Aorta (tissue), 5 donors: Measurements from ENCODE around the gene MSI2. TPM values are rescaled to one million over a fixed set of nuclear protein-coding genes. Genes with fewer than 3 reads are reported as not detected.

Experiments used
- ATAC-seq: fragments of 200-7000 bp; cut with Tn5 transposase; one replicate; pipeline ENCODE4 v1.9.1; 2022; ENCODE audit warnings: moderate library complexity; ENCODE audit not compliant: low FRiP score
- DNase-seq, 2 donors: peaks; one replicate each; pipeline ENCODE4 v3.0.0-alpha.2; 2020
- H3K27ac ChIP-seq, 2 donors: one replicate each; pipeline ENCODE4 v1.5.1; 2013; ENCODE audit warnings: low read length in 2 of 2, mild to moderate bottlenecking in 2 of 2, moderate library complexity in 2 of 2, control low read depth in 1 of 2, inconsistent platforms in 1 of 2, low read depth in 1 of 2
- H3K27me3 ChIP-seq, 2 donors: one replicate each; pipeline ENCODE4 v1.6.1; 2013; ENCODE audit warnings: control low read depth in 1 of 2, low read length in 1 of 2, mild to moderate bottlenecking in 1 of 2, moderate library complexity in 1 of 2; ENCODE audit not compliant: insufficient read depth in 2 of 2, control insufficient read depth in 1 of 2
- H3K36me3 ChIP-seq, 2 donors: one replicate each; pipeline ENCODE4 v1.6.1; 2013; ENCODE audit warnings: control low read depth in 1 of 2, low read length in 1 of 2, mild to moderate bottlenecking in 1 of 2; ENCODE audit not compliant: insufficient read depth in 2 of 2, control insufficient read depth in 1 of 2
- H3K4me1 ChIP-seq, 2 donors: one replicate each; pipeline ENCODE4 v1.6.1; 2013; ENCODE audit warnings: low read length in 2 of 2, control low read depth in 1 of 2, mild to moderate bottlenecking in 1 of 2, moderate library complexity in 1 of 2; ENCODE audit not compliant: insufficient read depth in 2 of 2, control insufficient read depth in 1 of 2
- H3K4me3 ChIP-seq, 2 donors: one replicate each; pipeline ENCODE4 v1.5.1; 2013; ENCODE audit warnings: low read length in 2 of 2, control low read depth in 1 of 2, mild to moderate bottlenecking in 1 of 2
- H3K9me3 ChIP-seq: one replicate; pipeline ENCODE4 v1.6.1; 2013; ENCODE audit warnings: mild to moderate bottlenecking, low read length; ENCODE audit not compliant: control insufficient read depth
- WGBS, 2 donors: extraction: QIAGEN DNeasy Blood & Tissue Kit; methylation state at CpG; one replicate each; pipeline ENCODE4 v1.1.7; 2013; 5-methylcytosine and 5-hydroxymethylcytosine counted together
- intact Hi-C, 2 donors: fragments of 100-400 bp; cut with DNase I; formaldehyde crosslinking; loops; one replicate each; pipeline versions ENCODE4 v1.14.2 to v1.15.0; 2022
- polyA plus RNA-seq, 2 donors: library from polyadenylated mRNA; stranded (reverse); fragments of 200-250 nt; gene quantifications; one replicate each; pipeline ENCODE4 v1.2.3, GENCODE V29; 2013
- total RNA-seq, 2 donors: library from RNA; stranded (reverse); fragmentation: NEBNext Ultra II Directional; extraction: Animal tissue kit (Norgen Biotek cat#: 25700); gene quantifications; one replicate each; pipeline ENCODE4 v1.2.1, GENCODE V29; 2021
- donor health status: healthy with polysubstance abuse.
- donor health status: Bipolar disorder and iron deficiency.
- donor health status: DM: no; HTN: no; CAD: no.
- donor health status: DM: no; HTN: no; CAD: no.
- donor health status: DM: yes; HTN: yes; CAD: no.

The MSI2 gene
- total and polyA plus RNA-seq, 4 donors, result 9.3 to 48.2 (median 29.1) TPM

DNA sequence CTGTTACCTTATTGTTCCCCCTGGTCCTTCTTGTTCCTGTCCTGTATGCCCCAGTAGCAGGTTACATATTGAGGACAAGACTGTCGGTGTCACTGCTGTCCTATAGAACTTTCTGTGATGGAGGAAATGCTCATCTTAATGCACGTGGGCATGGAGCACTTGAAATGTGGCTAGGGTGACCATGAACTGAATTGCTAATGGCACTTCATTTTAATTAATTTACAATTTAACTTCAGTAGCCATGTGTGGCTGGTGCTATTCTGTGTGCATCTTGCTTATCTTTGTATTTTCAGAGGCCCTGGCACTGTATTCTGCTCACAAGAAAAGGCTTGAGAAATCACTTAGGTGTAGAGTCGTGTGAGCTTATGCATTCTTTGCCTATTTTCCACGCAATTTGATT, 125.2 kb downstream of the MSI2 start:
- DNase-seq (no peak), ATAC-seq (no peak)
- 96 to 98% methylated on average over 4 of the region's 4 CpGs for WGBS, 2 donors
- Histone ChIP-seq H3K4me3 (no peak overlapping the region), H3K36me3 (no peaks in the 10 kb centered on the region), H3K4me1 (no peaks in the 10 kb centered on the region), H3K9me3 (peaks cover 3% of the 10 kb centered on the region), H3K27me3 (no peaks in the 10 kb centered on the region), H3K27ac (no peak overlapping the region)
- intact Hi-C loops, result no loop called here

DNA sequence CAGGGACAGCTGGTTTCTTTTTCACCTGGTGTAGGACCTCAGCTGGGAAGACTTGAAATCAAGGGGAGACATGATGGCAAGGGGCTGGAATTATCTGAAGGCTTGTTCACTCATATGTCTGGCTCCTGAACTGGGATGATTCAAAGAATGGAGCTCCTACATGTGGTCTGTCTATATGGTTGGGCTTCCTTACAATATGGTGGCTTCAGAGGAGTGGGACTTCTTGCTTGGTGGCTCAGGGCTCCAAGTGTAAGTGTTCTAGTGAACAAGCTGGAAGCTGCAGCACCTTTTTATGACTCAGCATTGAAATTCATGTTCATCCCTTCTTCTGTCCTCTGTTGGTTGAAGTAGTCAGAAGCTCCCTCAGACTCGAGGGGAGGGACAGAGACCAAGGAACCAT, 127.9 kb downstream of the MSI2 start:
- intact Hi-C loops, result no loop called here
- Histone ChIP-seq H3K4me3 (no peak overlapping the region), H3K9me3 (peaks cover 3% of the 10 kb centered on the region), H3K27me3 (no peaks in the 10 kb centered on the region), H3K36me3 (no peaks in the 10 kb centered on the region), H3K27ac (no peak overlapping the region), H3K4me1 (no peaks in the 10 kb centered on the region)
- 95 to 98% methylated on average over 1 of the region's 1 CpG for WGBS, 2 donors
- DNase-seq, result no peak
- ATAC-seq, result no peak

GRCh38 chr17:57385975-57386374, 129.7 kb downstream of the MSI2 start:
- intact Hi-C loops, result no loop called here
- DNase-seq (no peak), ATAC-seq (no peak)
- H3K4me3 ChIP-seq, result no peak overlapping the region
- H3K4me1 ChIP-seq, result no peaks in the 10 kb centered on the region
- H3K27ac ChIP-seq, result no peak overlapping the region
- no peaks in the 10 kb centered on the region for H3K36me3 ChIP-seq
- H3K9me3 ChIP-seq, result peaks cover 4% of the 10 kb centered on the region
- WGBS, 2 donors, result 93 to 99% methylated on average over 4 of the region's 4 CpGs
- no peaks in the 10 kb centered on the region for H3K27me3 ChIP-seq

DNA sequence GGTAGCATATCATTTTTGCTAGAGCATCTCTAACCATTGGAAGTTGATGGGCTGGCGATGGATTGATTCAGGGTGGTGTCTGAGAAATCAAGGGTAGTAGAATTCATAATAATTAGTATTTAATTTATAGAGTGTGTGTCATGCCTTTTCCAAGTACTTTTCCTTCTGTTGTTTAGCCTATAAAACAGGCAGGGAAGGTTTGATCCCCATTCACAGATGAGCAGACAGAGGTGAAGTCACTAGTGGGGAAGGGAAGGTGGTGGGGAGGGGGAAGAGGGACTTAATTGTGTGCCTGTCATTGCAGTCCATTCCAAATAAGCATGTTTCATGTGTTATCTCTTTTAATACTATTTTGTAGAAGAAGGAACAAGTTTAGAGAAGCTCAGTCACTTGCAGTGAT, 131.3 kb downstream of the MSI2 start:
- DNase-seq (no peak), ATAC-seq (no peak)
- intact Hi-C loops, result no loop called here
- no peaks in the 10 kb centered on the region for H3K4me1 ChIP-seq
- H3K36me3 ChIP-seq, result no peaks in the 10 kb centered on the region
- H3K27ac ChIP-seq, result no peak overlapping the region
- 96 to 100% methylated on average over 1 of the region's 1 CpG for WGBS, 2 donors
- no peaks in the 10 kb centered on the region for H3K27me3 ChIP-seq
- no peak overlapping the region for H3K4me3 ChIP-seq
- peaks cover 4% of the 10 kb centered on the region for H3K9me3 ChIP-seq

- Histone ChIP-seq H3K27me3 (no peaks in the 10 kb centered on the region), H3K9me3 (peaks cover 4% of the 10 kb centered on the region), H3K36me3 (no peaks in the 10 kb centered on the region), H3K4me3 (no peak overlapping the region), H3K27ac (no peak overlapping the region), H3K4me1 (no peaks in the 10 kb centered on the region)
- 95 to 98% methylated on average over 5 of the region's 5 CpGs for WGBS, 2 donors
- no peak for ATAC-seq
- intact Hi-C loops, result no loop called here
- DNase-seq, result no peak
These were observed 131.9 kb downstream of the MSI2 start for GRCh38 chr17:57388131-57388725.

DNA sequence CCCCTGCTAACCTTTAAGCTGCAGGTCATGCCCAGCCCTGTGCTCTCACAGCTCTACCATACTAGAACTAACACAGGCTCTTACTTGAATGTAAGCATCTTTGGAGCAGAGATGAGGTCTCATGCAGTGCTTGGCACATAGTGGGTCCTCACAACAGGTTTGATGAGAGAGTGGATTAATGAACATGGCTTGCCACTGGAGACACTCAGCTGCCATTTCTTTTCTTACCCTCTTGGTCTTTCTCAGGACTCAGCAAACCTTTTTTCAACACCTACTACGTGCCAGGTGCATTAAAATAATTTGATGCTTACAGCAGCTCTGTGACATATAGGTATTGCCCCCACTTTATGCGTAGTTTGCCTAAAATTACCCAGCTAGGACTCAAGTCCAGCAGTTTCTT, 133.2 kb downstream of the MSI2 start:
- no peak overlapping the region for H3K27ac ChIP-seq
- no peaks in the 10 kb centered on the region for H3K4me1 ChIP-seq
- no peak for ATAC-seq
- DNase-seq, result no peak
- H3K36me3 ChIP-seq, result no peaks in the 10 kb centered on the region
- H3K27me3 ChIP-seq, result no peaks in the 10 kb centered on the region
- WGBS, 2 donors, result 46 to 76% methylated on average over 2 of the region's 2 CpGs
- no peak overlapping the region for H3K4me3 ChIP-seq
- H3K9me3 ChIP-seq, result peaks cover 2% of the 10 kb centered on the region
- intact Hi-C loops, result no loop called here

DNA sequence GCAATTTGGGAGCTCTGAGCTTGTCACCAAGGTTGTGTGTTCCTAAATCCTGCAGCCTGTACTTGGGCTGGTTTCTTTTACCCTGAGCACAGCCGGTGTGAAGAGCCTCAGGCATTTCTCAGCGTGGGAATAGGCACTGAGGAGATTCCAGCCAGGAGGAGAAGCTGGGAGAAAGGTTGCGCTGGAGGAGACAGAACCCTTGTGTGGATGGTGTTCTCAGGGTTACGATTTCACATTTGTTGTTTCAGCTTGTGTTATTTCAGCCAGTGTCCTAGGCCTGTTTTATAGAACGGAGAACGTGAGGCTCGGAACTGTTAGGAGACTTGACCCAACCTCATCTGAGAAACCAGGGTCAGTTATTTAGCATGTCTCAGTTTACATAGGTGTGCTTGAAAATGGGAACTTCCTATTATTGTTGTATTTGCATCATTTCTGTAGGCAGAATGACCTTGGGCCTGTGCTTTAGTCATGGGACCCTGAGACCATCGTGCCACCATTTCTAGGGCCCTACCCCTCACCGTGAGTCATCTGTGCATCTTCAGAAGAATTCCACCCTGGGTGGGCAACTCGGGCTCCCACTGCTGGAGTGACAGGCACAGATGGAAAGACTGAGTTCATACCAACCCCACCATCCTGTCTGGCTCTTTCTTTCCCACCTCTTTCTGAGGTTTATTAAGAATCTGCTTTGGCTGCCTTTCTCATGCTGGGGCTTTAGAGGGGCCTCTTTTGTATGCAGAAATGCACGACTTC, 134.9 kb downstream of the MSI2 start:
- H3K4me3 ChIP-seq, result no peak overlapping the region
- peaks cover 1% of the 10 kb centered on the region for H3K9me3 ChIP-seq
- ATAC-seq (no peak), DNase-seq (no peak)
- no peaks in the 10 kb centered on the region for H3K4me1 ChIP-seq
- H3K27me3 ChIP-seq, result no peaks in the 10 kb centered on the region
- intact Hi-C loops, result no loop called here
- H3K36me3 ChIP-seq, result no peaks in the 10 kb centered on the region
- WGBS, 2 donors, result 80 to 85% methylated on average over 11 of the region's 11 CpGs
- H3K27ac ChIP-seq, result no peak overlapping the region

DNA sequence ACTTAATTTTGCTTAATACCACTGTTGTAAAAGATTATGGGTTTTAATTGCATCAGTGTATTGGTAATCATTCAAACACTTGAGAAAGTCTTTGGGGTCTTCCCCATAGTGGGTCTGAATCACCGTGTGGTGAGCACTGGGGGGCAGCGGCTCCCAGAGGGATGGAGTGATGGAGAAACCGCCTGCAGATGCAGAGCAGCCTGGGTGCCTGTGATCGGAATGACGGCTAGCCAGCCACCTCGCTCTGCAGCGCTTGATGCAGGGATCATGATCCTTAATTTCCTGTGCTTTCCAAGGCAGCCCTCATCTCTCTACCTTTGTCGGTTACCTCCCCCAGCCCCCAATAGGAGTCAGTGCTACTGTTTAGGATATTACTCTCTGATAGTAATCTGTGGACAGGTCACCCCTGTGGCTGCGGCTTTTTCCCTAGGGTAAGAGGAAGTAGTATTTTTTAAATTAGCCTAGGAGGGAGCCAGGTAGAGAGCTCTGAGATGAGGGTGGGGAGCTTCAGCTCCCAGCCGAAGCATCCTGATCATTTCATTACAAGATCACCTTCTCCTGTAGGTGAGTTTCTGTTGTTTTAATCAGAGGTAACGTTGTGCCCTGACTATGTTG, 135.6 kb downstream of the MSI2 start:
- peaks cover 1% of the 10 kb centered on the region for H3K9me3 ChIP-seq
- ATAC-seq, result no peak
- no peaks in the 10 kb centered on the region for H3K36me3 ChIP-seq
- intact Hi-C loops, result no loop called here
- WGBS, 2 donors, result 89 to 92% methylated on average over 11 of the region's 11 CpGs
- H3K4me3 ChIP-seq, result no peak overlapping the region
- no peaks in the 10 kb centered on the region for H3K27me3 ChIP-seq
- H3K27ac ChIP-seq, result no peak overlapping the region
- H3K4me1 ChIP-seq, result no peaks in the 10 kb centered on the region
- no peak for DNase-seq

DNA sequence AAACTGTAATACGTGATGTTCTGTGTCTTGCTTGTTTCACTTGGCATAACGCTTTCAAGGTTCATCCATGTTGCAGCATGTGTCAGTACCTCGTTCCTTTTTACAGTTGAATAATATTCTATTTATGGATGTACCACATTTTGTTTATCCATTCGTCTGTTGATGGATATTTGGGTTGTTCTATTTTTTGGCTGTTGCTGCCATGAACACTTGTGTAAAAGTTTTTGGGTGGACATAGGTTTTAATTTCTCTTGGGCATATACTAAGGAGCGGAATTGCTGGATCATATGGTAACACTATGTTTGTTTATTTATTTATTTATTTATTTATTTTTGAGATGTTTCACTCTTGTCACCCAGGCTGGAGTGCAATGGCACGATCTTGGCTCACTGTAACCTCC, 137.0 kb downstream of the MSI2 start:
- no peak overlapping the region for H3K4me3 ChIP-seq
- no peaks in the 10 kb centered on the region for H3K4me1 ChIP-seq
- intact Hi-C loops, result no loop called here
- 98% methylated on average over 6 of the region's 6 CpGs for WGBS, 2 donors
- no peaks in the 10 kb centered on the region for H3K27me3 ChIP-seq
- H3K27ac ChIP-seq, result no peak overlapping the region
- ATAC-seq (no peak), DNase-seq (no peak)
- peaks cover 1% of the 10 kb centered on the region for H3K9me3 ChIP-seq
- no peaks in the 10 kb centered on the region for H3K36me3 ChIP-seq
